ENCODE results near the gene NKX1-1.

Gene NKX1-1

GRCh38 chr4:1385373-1386340 is 20.6 kb downstream of the NKX1-1 start:
- DNase-seq (ENCODE audit: low spot score in 2 of 2), result no peak
- Mint-ChIP-seq H3K27ac (no peak overlapping the region), H3K36me3 (peaks cover 8% of the 10 kb centered on the region), H3K9me3 (peaks cover 7% of the 10 kb centered on the region), H3K4me3 (no peak overlapping the region), H3K4me1 (no peaks in the 10 kb centered on the region)
- ATAC-seq, result no peak

GRCh38 chr4:1384675-1385372 is 21.4 kb downstream of the NKX1-1 start:
- no peak for DNase-seq (ENCODE audit: low spot score in 2 of 2)
- ATAC-seq, result no peak
- Mint-ChIP-seq H3K4me1 (no peaks in the 10 kb centered on the region), H3K4me3 (no peak overlapping the region), H3K9me3 (peaks cover 5% of the 10 kb centered on the region), H3K36me3 (peaks cover 8% of the 10 kb centered on the region), H3K27ac (no peak overlapping the region)

GRCh38 chr4:1383728-1384591 is 22.3 kb downstream of the NKX1-1 start:
- no peak overlapping the region for H3K4me3 Mint-ChIP-seq
- peaks cover 4% of the 10 kb centered on the region for H3K9me3 Mint-ChIP-seq
- H3K27ac Mint-ChIP-seq, result no peak overlapping the region
- peaks cover 8% of the 10 kb centered on the region for H3K36me3 Mint-ChIP-seq
- ATAC-seq (no peak), DNase-seq (ENCODE audit: low spot score in 2 of 2) (no peak)
- no peaks in the 10 kb centered on the region for H3K4me1 Mint-ChIP-seq

GRCh38 chr4:1382776-1383727 is 23.2 kb downstream of the NKX1-1 start:
- ATAC-seq, result no peak
- DNase-seq (ENCODE audit: low spot score in 2 of 2), result no peak
- Mint-ChIP-seq H3K4me3 (no peak overlapping the region), H3K36me3 (peaks cover 8% of the 10 kb centered on the region), H3K4me1 (no peaks in the 10 kb centered on the region), H3K9me3 (no peaks in the 10 kb centered on the region), H3K27ac (no peak overlapping the region)

GRCh38 chr4:1381944-1382541 is 24.2 kb downstream of the NKX1-1 start:
- DNase-seq (ENCODE audit: low spot score in 2 of 2) (no peak), ATAC-seq (no peak)
- H3K36me3 Mint-ChIP-seq, result peaks cover under 1% of the 10 kb centered on the region
- H3K4me1 Mint-ChIP-seq, result no peaks in the 10 kb centered on the region
- no peak overlapping the region for H3K4me3 Mint-ChIP-seq
- H3K27ac Mint-ChIP-seq, result no peak overlapping the region
- no peaks in the 10 kb centered on the region for H3K9me3 Mint-ChIP-seq

GRCh38 chr4:1381181-1381621 is 25.0 kb downstream of the NKX1-1 start:
- no peak for ATAC-seq
- Mint-ChIP-seq H3K4me1 (no peaks in the 10 kb centered on the region), H3K9me3 (no peaks in the 10 kb centered on the region), H3K4me3 (no peak overlapping the region), H3K27ac (no peak overlapping the region), H3K36me3 (no peaks in the 10 kb centered on the region)
- no peak for DNase-seq (ENCODE audit: low spot score in 2 of 2)

GRCh38 chr4:1380368-1381151 is 25.7 kb downstream of the NKX1-1 start:
- H3K27ac Mint-ChIP-seq, result no peak overlapping the region
- ATAC-seq (no peak), DNase-seq (ENCODE audit: low spot score in 2 of 2) (no peak)
- H3K36me3 Mint-ChIP-seq, result no peaks in the 10 kb centered on the region
- H3K9me3 Mint-ChIP-seq, result no peaks in the 10 kb centered on the region
- no peak overlapping the region for H3K4me3 Mint-ChIP-seq
- H3K4me1 Mint-ChIP-seq, result no peaks in the 10 kb centered on the region

- no peaks in the 10 kb centered on the region for H3K36me3 Mint-ChIP-seq
- ATAC-seq (no peak), DNase-seq (ENCODE audit: low spot score in 2 of 2) (no peak)
- H3K9me3 Mint-ChIP-seq, result no peaks in the 10 kb centered on the region
- H3K4me3 Mint-ChIP-seq, result no peak overlapping the region
- no peak overlapping the region for H3K27ac Mint-ChIP-seq
- H3K4me1 Mint-ChIP-seq, result no peaks in the 10 kb centered on the region
These were observed 26.4 kb downstream of the NKX1-1 start for GRCh38 chr4:1379801-1380331.

GRCh38 chr4:1379351-1379781 is 26.9 kb downstream of the NKX1-1 start:
- Mint-ChIP-seq H3K36me3 (no peaks in the 10 kb centered on the region), H3K27ac (no peak overlapping the region), H3K9me3 (no peaks in the 10 kb centered on the region), H3K4me1 (no peaks in the 10 kb centered on the region), H3K4me3 (no peak overlapping the region)
- no peak for DNase-seq (ENCODE audit: low spot score in 2 of 2)
- ATAC-seq, result no peak

- no peaks in the 10 kb centered on the region for H3K4me1 Mint-ChIP-seq
- ATAC-seq, result no peak
- H3K9me3 Mint-ChIP-seq, result no peaks in the 10 kb centered on the region
These were observed 27.5 kb downstream of the NKX1-1 start for GRCh38 chr4:1378559-1379231.

GRCh38 chr4:1377606-1378261 is 28.5 kb downstream of the NKX1-1 start:
- H3K9me3 Mint-ChIP-seq, result no peaks in the 10 kb centered on the region
- ATAC-seq (no peak), DNase-seq (ENCODE audit: low spot score in 2 of 2) (no peak)
- H3K36me3 Mint-ChIP-seq, result peaks cover 6% of the 10 kb centered on the region
- H3K27ac Mint-ChIP-seq, result no peak overlapping the region
- H3K4me3 Mint-ChIP-seq, result no peak overlapping the region
- no peaks in the 10 kb centered on the region for H3K4me1 Mint-ChIP-seq

More at GRCh38 chr4:1378559-1379231, 27.5 kb downstream of the NKX1-1 start:
- DNase-seq (ENCODE audit: low spot score in 2 of 2), result no peak
- Mint-ChIP-seq H3K4me3 (no peak overlapping the region), H3K36me3 (peaks cover 4% of the 10 kb centered on the region), H3K27ac (no peak overlapping the region)

- no peaks in the 10 kb centered on the region for H3K4me1 Mint-ChIP-seq
- no peak overlapping the region for H3K27ac Mint-ChIP-seq
- ATAC-seq, result no peak
- DNase-seq (ENCODE audit: low spot score in 2 of 2), result no peak
- H3K4me3 Mint-ChIP-seq, result no peak overlapping the region
- H3K9me3 Mint-ChIP-seq, result no peaks in the 10 kb centered on the region
- peaks cover 6% of the 10 kb centered on the region for H3K36me3 Mint-ChIP-seq
These were observed 29.2 kb downstream of the NKX1-1 start for GRCh38 chr4:1376841-1377605.
